CD14-positive monocyte (primary cell): ENCODE results near the gene RAB40A. TPM values are rescaled to one million over a fixed set of nuclear protein-coding genes. Genes with fewer than 3 reads are reported as not detected.

Source experiments
- DNase-seq, 3 donors: peaks; one replicate each; pipeline ENCODE4 v3.0.0-alpha.2; 2011 to 2022
- H2AFZ ChIP-seq: 2 replicates; pipeline ENCODE4 v1.6.0; 2012; ENCODE audit warnings: mild to moderate bottlenecking, low read depth, low read length, inconsistent platforms; ENCODE audit not compliant: insufficient read depth, poor library complexity, severe bottlenecking
- H3K27ac ChIP-seq, 2 donors: 1 replicate in 1 of 2; 2 replicates in 1 of 2; pipeline ENCODE4 v1.5.1; 2012 to 2013; ENCODE audit warnings: low read length in 2 of 2, control low read depth in 1 of 2, inconsistent platforms in 1 of 2, low read depth in 1 of 2, mild to moderate bottlenecking in 1 of 2
- H3K27me3 ChIP-seq, 2 donors: one replicate each; pipeline versions ENCODE4 v1.6.0 to v1.6.1; 2011 to 2013; ENCODE audit warnings: low read length in 2 of 2; ENCODE audit not compliant: control insufficient read depth in 2 of 2, insufficient read depth in 2 of 2
- H3K36me3 ChIP-seq, 2 donors: replicated peaks in 1 of 2; 1 replicate in 1 of 2; 2 replicates in 1 of 2; pipeline versions ENCODE4 v1.5.1 to v1.6.1; 2012 to 2013; ENCODE audit warnings: low read length in 2 of 2, control low read depth in 1 of 2, inconsistent platforms in 1 of 2, mild to moderate bottlenecking in 1 of 2; ENCODE audit not compliant: insufficient read depth in 2 of 2, control insufficient read depth in 1 of 2
- H3K4me1 ChIP-seq, 2 donors: 1 replicate in 1 of 2; 2 replicates in 1 of 2; pipeline versions ENCODE4 v1.5.1 to v1.6.1; 2012 to 2013; ENCODE audit warnings: low read length in 2 of 2, control low read depth in 1 of 2, inconsistent platforms in 1 of 2, mild to moderate bottlenecking in 1 of 2, moderate library complexity in 1 of 2; ENCODE audit not compliant: insufficient read depth in 2 of 2, control insufficient read depth in 1 of 2
- H3K4me2 ChIP-seq: replicated peaks from 2 replicates; pipeline ENCODE3; 2012; ENCODE audit warnings: low read length, moderate library complexity, mild to moderate bottlenecking; ENCODE audit not compliant: poor library complexity, severe bottlenecking; ENCODE audit errors: extremely low read depth
- H3K4me3 ChIP-seq, 3 experiments: fragments of 200-600 bp in 1 of 3; sonication (generic) in 1 of 3; replicated peaks in 1 of 3; 1 replicate in 2 of 3; 2 replicates in 1 of 3; pipeline ENCODE4 v1.5.1; 2011 to 2013; ENCODE audit warnings: low read length in 3 of 3, mild to moderate bottlenecking in 3 of 3, control low read depth in 2 of 3, low read depth in 2 of 3, inconsistent platforms in 1 of 3, moderate library complexity in 1 of 3
- H3K79me2 ChIP-seq: 2 replicates; pipeline ENCODE4 v1.6.0; 2012; ENCODE audit warnings: mild to moderate bottlenecking, control low read depth, inconsistent platforms, low read length, moderate library complexity; ENCODE audit not compliant: insufficient read depth
- H3K9ac ChIP-seq: 2 replicates; pipeline ENCODE4 v1.6.0; 2017; ENCODE audit warnings: low read length, mild to moderate bottlenecking; ENCODE audit not compliant: insufficient read depth, poor library complexity, severe bottlenecking
- H3K9me3 ChIP-seq, 2 donors: replicated peaks in 1 of 2; 1 replicate in 1 of 2; 2 replicates in 1 of 2; pipeline versions ENCODE4 v1.5.1 to v1.6.1; 2012 to 2013; ENCODE audit warnings: low read length in 2 of 2, control low read depth in 1 of 2; ENCODE audit not compliant: control insufficient read depth in 1 of 2, insufficient read depth in 1 of 2
- H4K20me1 ChIP-seq: 2 replicates; pipeline ENCODE4 v1.6.0; 2012; ENCODE audit warnings: mild to moderate bottlenecking, low read length, control low read depth, moderate library complexity; ENCODE audit not compliant: insufficient read depth
- H3K27ac Mint-ChIP-seq, 7 donors: one replicate each; pipeline ENCODE4 v1.8.0; 2020; ENCODE audit warnings: mild to moderate bottlenecking in 7 of 7, mixed read lengths in 7 of 7, moderate library complexity in 6 of 7, inconsistent platforms in 2 of 7
- H3K27me3 Mint-ChIP-seq, 3 donors: one replicate each; pipeline ENCODE4 v1.8.0; 2021 to 2022; ENCODE audit warnings: low read depth in 3 of 3, mild to moderate bottlenecking in 3 of 3, mixed read lengths in 3 of 3, moderate library complexity in 3 of 3, inconsistent platforms in 1 of 3
- H3K36me3 Mint-ChIP-seq, 2 donors: one replicate each; pipeline ENCODE4 v1.8.0; 2020; ENCODE audit warnings: mixed read lengths in 2 of 2, inconsistent platforms in 1 of 2, mild to moderate bottlenecking in 1 of 2
- H3K4me1 Mint-ChIP-seq: one replicate; pipeline ENCODE4 v1.8.0; 2020; ENCODE audit warnings: mild to moderate bottlenecking, mixed read lengths
- H3K4me3 Mint-ChIP-seq, 2 donors: one replicate each; pipeline ENCODE4 v1.8.0; 2020; ENCODE audit warnings: mild to moderate bottlenecking in 2 of 2, mixed read lengths in 2 of 2, moderate library complexity in 1 of 2
- H3K9me3 Mint-ChIP-seq, 7 donors: one replicate each; pipeline ENCODE4 v1.8.0; 2020 to 2022; ENCODE audit warnings: mixed read lengths in 7 of 7, mild to moderate bottlenecking in 6 of 7, moderate library complexity in 6 of 7, inconsistent platforms in 2 of 7
- CTCF ChIP-seq: fragments of 200-600 bp; IDR thresholded peaks from one replicate; pipeline ENCODE4 v1.8.0; 2022; ENCODE audit warnings: antibody characterized with exemption, mild to moderate bottlenecking
- WGBS: methylation state at CpG from one replicate; pipeline ENCODE4 v1.1.5; 2013; ENCODE audit warnings: missing lambda C conversion rate; ENCODE audit not compliant: insufficient coverage; 5-methylcytosine and 5-hydroxymethylcytosine counted together
- intact Hi-C, 2 donors: fragments of 100-400 bp; cut with micrococcal nuclease; formaldehyde crosslinking; loops; one replicate each; pipeline versions ENCODE4 v1.15.0 to v1.15.1; 2023
- polyA plus RNA-seq, 3 donors: library from polyadenylated mRNA; depleted of rRNA in 1 of 3; unstranded in 2 of 3; stranded (reverse) in 1 of 3; fragments of 300-500 nt in 2 of 3; fragments of >200 nt in 1 of 3; fragmentation: Illumina TruSeq in 2 of 3; gene quantifications; 1 replicate in 2 of 3; 2 replicates in 1 of 3; pipeline ENCODE4 v1.2.3, GENCODE V29; 2012 to 2021

The RAB40A gene
- polyA plus RNA-seq, 3 donors, result not detected

DNA sequence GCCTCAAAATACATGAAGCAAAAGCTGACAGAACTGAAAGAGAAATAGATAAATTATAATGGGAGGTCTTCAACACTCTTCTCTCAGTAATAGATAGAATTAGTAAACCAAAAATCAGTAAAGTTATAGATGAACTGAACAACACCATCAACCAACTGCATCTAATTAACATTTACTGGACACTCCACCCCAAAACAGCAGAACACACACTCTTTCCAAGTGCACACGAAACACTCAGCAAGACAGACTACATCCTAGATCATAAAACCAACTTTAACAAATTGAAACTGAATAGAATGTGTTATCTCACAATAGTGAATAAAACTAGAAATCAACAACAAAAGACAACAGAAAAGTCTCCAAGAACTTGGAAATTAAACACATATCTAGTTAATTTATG, 41.0 kb upstream of the RAB40A start:
- Mint-ChIP-seq H3K27me3 (peaks cover 0 to 4% (median 0%) of the 10 kb centered on the region in 3 donors), H3K27ac (no peak overlapping the region), H3K9me3 (no peaks in the 10 kb centered on the region), H3K4me1 (no peaks in the 10 kb centered on the region), H3K36me3 (no peaks in the 10 kb centered on the region), H3K4me3 (no peak overlapping the region)
- Histone ChIP-seq H3K36me3 (no peaks in the 10 kb centered on the region), H3K27me3 (peaks cover 0 to 6% of the 10 kb centered on the region in 2 donors), H3K9me3 (no peaks in the 10 kb centered on the region), H3K4me1 (no peaks in the 10 kb centered on the region), H3K9ac (no peak overlapping the region), H3K4me2 (no peak overlapping the region), H4K20me1 (no peaks in the 10 kb centered on the region), H3K27ac (no peak overlapping the region), H3K4me3 (no peak overlapping the region), H3K79me2 (no peaks in the 10 kb centered on the region), H2AFZ (no peak overlapping the region)
- no CpG with 5 or more reads among the region's 1 CpG for WGBS
- intact Hi-C loops, result no loop called here
- DNase-seq, result no peak
- TF ChIP-seq CTCF, result no peak

DNA sequence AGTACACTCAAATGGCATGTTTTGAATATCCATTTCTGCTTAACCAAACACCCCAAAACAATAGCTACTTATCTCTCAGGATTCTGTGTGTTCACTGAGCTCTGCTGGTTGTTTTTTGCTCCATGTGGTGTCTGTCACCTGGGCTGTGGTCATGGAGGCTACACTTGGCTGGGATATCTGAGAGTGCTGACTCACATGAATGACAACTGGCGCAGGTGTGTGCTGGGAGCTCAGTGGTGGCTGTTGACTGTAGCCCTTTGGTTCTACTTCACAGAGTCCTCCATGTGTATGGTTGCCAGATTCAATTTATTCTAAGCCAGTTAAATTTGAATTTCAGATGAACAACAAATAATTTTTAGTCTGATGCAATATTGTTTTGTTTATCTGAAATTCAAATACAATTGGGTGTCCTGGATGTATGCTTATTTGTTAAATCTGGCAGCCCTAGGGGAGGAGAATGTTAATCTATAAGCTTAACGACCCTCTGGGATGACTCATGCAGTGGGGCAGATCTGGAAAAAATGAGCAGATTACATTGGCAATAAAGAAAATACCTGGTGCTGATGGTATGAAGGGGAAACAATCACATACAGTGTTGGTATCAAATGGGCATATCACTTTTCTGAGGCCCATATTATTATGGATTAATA, 37.8 kb upstream of the RAB40A start:
- Histone ChIP-seq H3K9ac (no peak overlapping the region), H3K27me3 (peaks cover 0 to 6% of the 10 kb centered on the region in 2 donors), H3K36me3 (no peaks in the 10 kb centered on the region), H3K79me2 (no peaks in the 10 kb centered on the region), H3K27ac (no peak overlapping the region), H3K4me2 (no peak overlapping the region), H3K4me1 (peaks cover 0 to 8% of the 10 kb centered on the region in 2 donors), H3K4me3 (no peak overlapping the region), H4K20me1 (no peaks in the 10 kb centered on the region), H3K9me3 (no peaks in the 10 kb centered on the region), H2AFZ (no peak overlapping the region)
- intact Hi-C loops, result no loop called here
- Mint-ChIP-seq H3K9me3 (no peaks in the 10 kb centered on the region), H3K4me3 (no peak overlapping the region), H3K27me3 (peaks cover 0 to 9% (median 4%) of the 10 kb centered on the region in 3 donors), H3K27ac (no peak overlapping the region), H3K4me1 (peaks cover 12% of the 10 kb centered on the region), H3K36me3 (no peaks in the 10 kb centered on the region)
- no peak for DNase-seq
- TF ChIP-seq CTCF, result no peak
- no CpG with 5 or more reads among the region's 2 CpGs for WGBS
